ENCODE measurements around the gene KCNQ2. TPM values are rescaled to one million over a fixed set of nuclear protein-coding genes. Genes with fewer than 3 reads are reported as not detected.

The KCNQ2 gene
- total and polyA plus RNA-seq, 8 donors, result 0.03 to 2.2 (median 0.25) TPM; not detected in 5

GRCh38 chr20:63428906-63429575 lies 43.4 kb downstream of the KCNQ2 start:
- Histone ChIP-seq H3K9me3 (peaks cover 0 to 5% (median 0%) of the 10 kb centered on the region in 4 donors), H3K36me3 (no peaks in the 10 kb centered on the region), H3K4me3 (no peak overlapping the region), H3K27me3 (peaks cover 0 to 62% (median 6%) of the 10 kb centered on the region in 3 donors), H3K4me1 (no peaks in the 10 kb centered on the region), H3K27ac (no peak overlapping the region)
- WGBS, 5 donors, result 75 to 78% (median 78%) methylated on average over 19 to 20 of the region's 20 CpGs
- intact Hi-C loops (cut with DNase I; ENCODE audit: low total_unique reads), result no loop called here
- DNase-seq, result no peak
- TF ChIP-seq EP300 (IDR thresholded peaks at IDR 0.05) (no peak), POLR2A (IDR thresholded peaks at IDR 0.05) (no peak), POLR2AphosphoS5 (IDR thresholded peaks at IDR 0.05) (no peak)
- TF ChIP-seq, protein P1, sequence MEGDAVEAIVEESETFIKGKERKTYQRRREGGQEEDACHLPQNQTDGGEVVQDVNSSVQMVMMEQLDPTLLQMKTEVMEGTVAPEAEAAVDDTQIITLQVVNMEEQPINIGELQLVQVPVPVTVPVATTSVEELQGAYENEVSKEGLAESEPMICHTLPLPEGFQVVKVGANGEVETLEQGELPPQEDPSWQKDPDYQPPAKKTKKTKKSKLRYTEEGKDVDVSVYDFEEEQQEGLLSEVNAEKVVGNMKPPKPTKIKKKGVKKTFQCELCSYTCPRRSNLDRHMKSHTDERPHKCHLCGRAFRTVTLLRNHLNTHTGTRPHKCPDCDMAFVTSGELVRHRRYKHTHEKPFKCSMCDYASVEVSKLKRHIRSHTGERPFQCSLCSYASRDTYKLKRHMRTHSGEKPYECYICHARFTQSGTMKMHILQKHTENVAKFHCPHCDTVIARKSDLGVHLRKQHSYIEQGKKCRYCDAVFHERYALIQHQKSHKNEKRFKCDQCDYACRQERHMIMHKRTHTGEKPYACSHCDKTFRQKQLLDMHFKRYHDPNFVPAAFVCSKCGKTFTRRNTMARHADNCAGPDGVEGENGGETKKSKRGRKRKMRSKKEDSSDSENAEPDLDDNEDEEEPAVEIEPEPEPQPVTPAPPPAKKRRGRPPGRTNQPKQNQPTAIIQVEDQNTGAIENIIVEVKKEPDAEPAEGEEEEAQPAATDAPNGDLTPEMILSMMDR (IDR thresholded peaks at IDR 0.05), result no peak

DNA sequence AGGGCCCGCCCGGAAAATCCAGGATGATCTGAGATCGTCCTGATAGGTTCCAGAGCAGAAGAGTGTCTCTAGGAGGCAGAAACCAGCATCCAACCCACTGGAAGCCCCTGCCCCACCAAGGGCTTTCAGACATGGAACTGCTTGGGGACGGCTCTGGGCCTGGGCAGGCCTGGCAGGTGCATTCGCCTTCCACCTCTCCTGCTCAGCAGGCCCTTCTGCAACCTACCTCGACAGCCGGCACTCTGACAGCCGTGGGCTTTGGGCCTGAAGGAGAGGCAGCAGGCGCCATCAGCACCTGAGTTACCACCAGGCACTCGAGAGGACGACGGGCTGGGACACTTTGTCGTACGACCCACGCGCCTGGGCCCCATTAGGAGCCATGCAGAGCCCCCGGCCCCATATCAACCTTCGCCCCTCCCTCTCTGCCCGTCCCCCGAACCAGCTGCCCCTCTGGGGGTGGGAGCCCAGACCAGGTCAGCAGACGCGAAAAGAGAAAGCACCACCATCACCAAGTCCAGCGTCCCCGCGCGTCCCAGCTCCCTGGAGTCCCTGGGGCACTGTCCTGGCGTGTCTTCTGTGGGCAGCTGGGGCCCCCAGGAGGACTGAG lies 44.6 kb downstream of the KCNQ2 start:
- intact Hi-C loops (cut with DNase I; ENCODE audit: low total_unique reads), result no loop called here
- Histone ChIP-seq H3K4me3 (no peak overlapping the region), H3K36me3 (no peaks in the 10 kb centered on the region), H3K4me1 (no peaks in the 10 kb centered on the region), H3K27me3 (peaks cover 0 to 62% (median 8%) of the 10 kb centered on the region in 3 donors), H3K9me3 (peaks cover 0 to 5% (median 0%) of the 10 kb centered on the region in 4 donors), H3K27ac (no peak overlapping the region)
- TF ChIP-seq, protein P1 (IDR thresholded peaks at IDR 0.05), result no peak
- DNase-seq, result no peak
- WGBS, 5 donors, result 79 to 94% (median 83%) methylated on average over 6 to 27 of the region's 27 CpGs

DNA sequence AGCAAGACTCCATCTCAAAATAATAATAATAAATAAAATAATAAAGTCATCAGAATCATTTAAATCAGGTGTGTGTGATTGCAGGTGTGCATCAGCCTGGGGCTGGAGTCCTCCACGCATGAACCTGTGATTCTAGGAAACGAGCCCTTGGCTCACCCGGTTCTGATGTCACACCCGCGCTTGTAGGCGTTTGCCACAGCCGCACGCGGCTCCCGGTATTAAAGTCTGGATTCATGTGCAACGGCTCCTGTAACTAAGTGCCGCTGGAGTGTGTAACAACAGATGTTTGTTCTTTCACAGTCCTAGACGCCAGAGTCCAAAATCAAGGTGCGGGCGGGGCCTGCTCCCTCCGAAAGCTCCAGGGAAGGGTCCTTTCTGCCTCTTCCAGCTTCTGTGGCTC lies 45.2 kb downstream of the KCNQ2 start:
- Histone ChIP-seq H3K4me3 (no peak overlapping the region), H3K4me1 (no peaks in the 10 kb centered on the region), H3K36me3 (no peaks in the 10 kb centered on the region), H3K27me3 (peaks cover 0 to 62% (median 8%) of the 10 kb centered on the region in 3 donors), H3K9me3 (peaks cover 0 to 5% (median 0%) of the 10 kb centered on the region in 4 donors), H3K27ac (no peak overlapping the region)
- no peak for DNase-seq
- WGBS, 5 donors, result 82 to 93% (median 89%) methylated on average over 16 of the region's 16 CpGs
- intact Hi-C loops (cut with DNase I; ENCODE audit: low total_unique reads), result no loop called here
- no peak for TF ChIP-seq POLR2AphosphoS5 (IDR thresholded peaks at IDR 0.05)
- TF ChIP-seq POLR2A (IDR thresholded peaks at IDR 0.05), result no peak
- TF ChIP-seq EP300 (IDR thresholded peaks at IDR 0.05), result no peak
- TF ChIP-seq, protein P1 (IDR thresholded peaks at IDR 0.05), result no peak

DNA sequence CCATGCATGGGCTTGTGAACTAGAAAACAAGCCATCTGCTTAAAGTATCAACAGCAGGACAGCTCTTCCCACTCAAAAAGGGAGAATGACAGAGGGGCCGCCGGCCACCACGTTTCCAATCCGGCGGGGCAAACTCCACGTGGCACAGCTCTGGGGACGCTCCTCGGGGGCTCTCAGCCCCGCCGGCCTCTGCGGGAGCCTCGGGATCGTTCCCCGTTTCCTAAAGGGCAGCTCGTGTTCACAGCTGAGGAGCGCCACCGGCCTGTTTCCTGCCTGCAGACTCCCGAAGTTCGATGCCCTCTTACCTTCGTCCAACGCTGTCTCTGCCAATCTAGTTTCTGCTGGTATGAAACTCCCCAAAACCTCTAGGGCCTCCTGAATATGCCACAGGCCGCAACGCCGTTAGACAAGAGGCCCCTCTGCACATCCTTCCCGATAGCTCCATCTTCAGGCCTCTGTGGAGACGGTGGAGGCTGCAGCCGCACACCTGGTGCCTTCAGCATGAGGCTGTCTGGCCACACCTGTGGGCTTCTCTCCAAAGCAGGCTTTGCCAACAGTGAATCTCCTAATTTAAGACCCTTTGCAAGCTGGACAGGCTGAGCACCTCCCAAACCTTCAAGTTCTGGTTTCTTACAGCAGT lies 46.5 kb downstream of the KCNQ2 start:
- intact Hi-C loops (cut with DNase I; ENCODE audit: low total_unique reads), result no loop called here
- TF ChIP-seq POLR2AphosphoS5 (IDR thresholded peaks at IDR 0.05) (no peak), EP300 (IDR thresholded peaks at IDR 0.05) (no peak), POLR2A (IDR thresholded peaks at IDR 0.05) (no peak)
- TF ChIP-seq, protein P1 (IDR thresholded peaks at IDR 0.05), result no peak
- Histone ChIP-seq H3K27ac (no peak overlapping the region), H3K4me1 (no peaks in the 10 kb centered on the region), H3K4me3 (no peak overlapping the region), H3K9me3 (peaks cover 0 to 5% (median 0%) of the 10 kb centered on the region in 4 donors), H3K27me3 (peaks cover 0 to 69% (median 15%) of the 10 kb centered on the region in 3 donors), H3K36me3 (no peaks in the 10 kb centered on the region)
- WGBS, 5 donors, result 84 to 85% (median 85%) methylated on average over 27 of the region's 27 CpGs
- DNase-seq, result no peak

Data from stomach (tissue), 9 donors.